Ovary (tissue), 9 donors: Measurements from ENCODE around the gene CHD1. TPM values are rescaled to one million over a fixed set of nuclear protein-coding genes. Genes with fewer than 3 reads are reported as not detected.

Source experiments
- DNase-seq, 5 donors: peaks; one replicate each; pipeline ENCODE4 v3.0.0-alpha.2; 2019 to 2020
- H3K27ac ChIP-seq, 2 donors: fragments of 200-600 bp; one replicate each; pipeline versions ENCODE4 v1.5.1 to v1.8.0; 2019 to 2022
- H3K27me3 ChIP-seq: fragments of 200-600 bp; one replicate; pipeline ENCODE4 v1.8.0; 2022
- H3K36me3 ChIP-seq: fragments of 200-600 bp; sonication (generic); one replicate; pipeline ENCODE4 v1.5.1; 2019
- H3K4me1 ChIP-seq: one replicate; pipeline ENCODE4 v1.8.1; 2013; ENCODE audit warnings: mild to moderate bottlenecking, moderate library complexity; ENCODE audit not compliant: insufficient read depth
- H3K4me3 ChIP-seq: fragments of 200-600 bp; sonication (generic); one replicate; pipeline ENCODE4 v1.5.1; 2017
- H3K9me3 ChIP-seq, 2 donors: fragments of 200-600 bp in 1 of 2; sonication (generic) in 1 of 2; one replicate each; pipeline versions ENCODE4 v1.5.1 to v1.8.1; 2013 to 2019; ENCODE audit warnings: mild to moderate bottlenecking in 1 of 2, moderate library complexity in 1 of 2
- CTCF ChIP-seq, 3 donors: fragments of 450-650 bp in 2 of 3; fragments of 200-600 bp in 1 of 3; IDR thresholded peaks; one replicate each; pipeline versions ENCODE4 v1.5.1 to v1.8.0; 2016 to 2022; ENCODE audit warnings: antibody characterized with exemption in 3 of 3, mild to moderate bottlenecking in 1 of 3
- EP300 ChIP-seq: sonication (generic); formaldehyde crosslinking; IDR thresholded peaks from one replicate; pipeline ENCODE4 v1.6.1; 2017; ENCODE audit warnings: antibody characterized with exemption
- POLR2A ChIP-seq: fragments of 450-650 bp; IDR thresholded peaks from one replicate; pipeline ENCODE4 v1.6.1; 2017; ENCODE audit warnings: antibody characterized with exemption, mild to moderate bottlenecking, moderate library complexity
- WGBS, 3 donors: extraction: QIAGEN DNeasy Blood & Tissue Kit in 1 of 3; methylation state at CpG; one replicate each; pipeline versions ENCODE4 v1.1.5 to v1.1.7; 2013 to 2017; 5-methylcytosine and 5-hydroxymethylcytosine counted together
- intact Hi-C, 4 donors: fragments of 100-400 bp; cut with DNase I; formaldehyde crosslinking; loops; one replicate each; pipeline versions ENCODE4 v1.11.0 to v1.15.1; 2022 to 2023
- polyA plus RNA-seq, 2 donors: library from polyadenylated mRNA; stranded (reverse); fragments of 200-250 nt in 1 of 2; fragments of 350-450 nt in 1 of 2; fragmentation: Illumina TruSeq in 1 of 2; extraction: RNeasy Lipid Tissue Mini Kit (QIAGEN cat#74804) in 1 of 2; gene quantifications; one replicate each; pipeline ENCODE4 v1.2.3, GENCODE V29; 2013 to 2014
- total RNA-seq, 7 donors: library from RNA; depleted of rRNA in 2 of 7; stranded (reverse); fragments of >200 nt in 2 of 7; fragmentation: NEBNext Ultra II Directional in 3 of 7; extraction: Animal tissue kit (Norgen Biotek cat#: 25700) in 3 of 7; gene quantifications; one replicate each; pipeline versions ENCODE4 v1.1.0 to v1.2.4, GENCODE V29; 2016 to 2023
- donor health status: DM: no; HTN: no; CAD: no; lungs with moderate emphysema.
- donor health status: DM: no; HTN: no; CAD: no.
- donor health status: Bipolar disorder and iron deficiency.
- donor health status: DM: yes; HTN: yes; CAD: no.
- donor health status: DM: no; HTN: no; CAD: no.
- donor health status: DM: yes; HTN: yes; CAD: no.

CHD1 gene
- total and polyA plus RNA-seq, 9 donors, result 19.6 to 75.8 (median 46.5) TPM

GRCh38 chr5:98827161-98827560, 101.6 kb downstream of the CHD1 start:
- DNase-seq, result no peak
- no peaks in the 10 kb centered on the region for H3K9me3 ChIP-seq
- no peak overlapping the region for H3K27ac ChIP-seq
- no peak overlapping the region for H3K4me3 ChIP-seq
- 9 to 19% (median 17%) methylated on average over 1 of the region's 1 CpG for WGBS, 3 donors
- no peaks in the 10 kb centered on the region for H3K36me3 ChIP-seq
- H3K27me3 ChIP-seq, result no peaks in the 10 kb centered on the region
- H3K4me1 ChIP-seq, result no peaks in the 10 kb centered on the region
- TF ChIP-seq POLR2A, result no peak
- TF ChIP-seq EP300, result no peak
- TF ChIP-seq CTCF (IDR thresholded peaks at IDR 0.05), result peak in 2 of 3 donors; percentile 29 to 41
- intact Hi-C loops, result no loop called here

GRCh38 chr5:98825582-98826375, 103.0 kb downstream of the CHD1 start:
- WGBS, 3 donors, result 83 to 88% (median 86%) methylated on average over 4 of the region's 4 CpGs
- H3K9me3 ChIP-seq, result no peaks in the 10 kb centered on the region
- TF ChIP-seq CTCF (IDR thresholded peaks at IDR 0.05) (no peak), EP300 (no peak), POLR2A (no peak)

GRCh38 chr5:98816582-98817222, 112.1 kb downstream of the CHD1 start:
- no peak for DNase-seq
- TF ChIP-seq EP300, result no peak
- Histone ChIP-seq H3K4me3 (no peak overlapping the region), H3K4me1 (no peaks in the 10 kb centered on the region), H3K9me3 (no peaks in the 10 kb centered on the region), H3K27me3 (no peaks in the 10 kb centered on the region), H3K36me3 (no peaks in the 10 kb centered on the region), H3K27ac (no peak overlapping the region)
- 57 to 73% (median 59%) methylated on average over 6 of the region's 6 CpGs for WGBS, 3 donors
- intact Hi-C loops, result no loop called here

More at GRCh38 chr5:98825582-98826375, 103.0 kb downstream of the CHD1 start:
- no peak overlapping the region for H3K27ac ChIP-seq
- H3K4me3 ChIP-seq, result no peak overlapping the region
- no peaks in the 10 kb centered on the region for H3K27me3 ChIP-seq
- no peaks in the 10 kb centered on the region for H3K4me1 ChIP-seq
- no peaks in the 10 kb centered on the region for H3K36me3 ChIP-seq
- no peak for DNase-seq
- intact Hi-C loops, result no loop called here

GRCh38 chr5:98813755-98814154, 115.1 kb downstream of the CHD1 start:
- DNase-seq, result no peak
- Histone ChIP-seq H3K4me1 (no peaks in the 10 kb centered on the region), H3K27me3 (no peaks in the 10 kb centered on the region), H3K4me3 (no peak overlapping the region), H3K9me3 (no peaks in the 10 kb centered on the region), H3K27ac (no peak overlapping the region), H3K36me3 (no peaks in the 10 kb centered on the region)
- intact Hi-C loops, result no loop called here
- 85 to 91% (median 89%) methylated on average over 3 of the region's 3 CpGs for WGBS, 3 donors
- TF ChIP-seq POLR2A (no peak), EP300 (no peak), CTCF (IDR thresholded peaks at IDR 0.05) (no peak)

GRCh38 chr5:98810206-98810605, 118.6 kb downstream of the CHD1 start:
- no peaks in the 10 kb centered on the region for H3K4me1 ChIP-seq
- H3K36me3 ChIP-seq, result no peaks in the 10 kb centered on the region
- no peaks in the 10 kb centered on the region for H3K27me3 ChIP-seq
- no peak for DNase-seq
- H3K27ac ChIP-seq, result no peak overlapping the region
- H3K9me3 ChIP-seq, result no peaks in the 10 kb centered on the region
- intact Hi-C loops, result no loop called here
- H3K4me3 ChIP-seq, result no peak overlapping the region
- no peak for TF ChIP-seq EP300
- TF ChIP-seq POLR2A, result no peak
- TF ChIP-seq CTCF (IDR thresholded peaks at IDR 0.05), result no peak
- 33 to 36% (median 35%) methylated on average over 2 of the region's 2 CpGs for WGBS, 3 donors
